Measurements from ENCODE around the gene TMEM143. TPM values are rescaled to one million over a fixed set of nuclear protein-coding genes. Genes with fewer than 3 reads are reported as not detected.

Gene TMEM143
- total RNA-seq, 1 experiment from 2014 or later: 24.8 TPM

- no peak for TF ChIP-seq EZH2 (IDR thresholded peaks at IDR 0.05; ENCODE audit: low read depth)
- TF ChIP-seq, protein P1, sequence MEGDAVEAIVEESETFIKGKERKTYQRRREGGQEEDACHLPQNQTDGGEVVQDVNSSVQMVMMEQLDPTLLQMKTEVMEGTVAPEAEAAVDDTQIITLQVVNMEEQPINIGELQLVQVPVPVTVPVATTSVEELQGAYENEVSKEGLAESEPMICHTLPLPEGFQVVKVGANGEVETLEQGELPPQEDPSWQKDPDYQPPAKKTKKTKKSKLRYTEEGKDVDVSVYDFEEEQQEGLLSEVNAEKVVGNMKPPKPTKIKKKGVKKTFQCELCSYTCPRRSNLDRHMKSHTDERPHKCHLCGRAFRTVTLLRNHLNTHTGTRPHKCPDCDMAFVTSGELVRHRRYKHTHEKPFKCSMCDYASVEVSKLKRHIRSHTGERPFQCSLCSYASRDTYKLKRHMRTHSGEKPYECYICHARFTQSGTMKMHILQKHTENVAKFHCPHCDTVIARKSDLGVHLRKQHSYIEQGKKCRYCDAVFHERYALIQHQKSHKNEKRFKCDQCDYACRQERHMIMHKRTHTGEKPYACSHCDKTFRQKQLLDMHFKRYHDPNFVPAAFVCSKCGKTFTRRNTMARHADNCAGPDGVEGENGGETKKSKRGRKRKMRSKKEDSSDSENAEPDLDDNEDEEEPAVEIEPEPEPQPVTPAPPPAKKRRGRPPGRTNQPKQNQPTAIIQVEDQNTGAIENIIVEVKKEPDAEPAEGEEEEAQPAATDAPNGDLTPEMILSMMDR (conservative IDR thresholded peaks at IDR 0.05): no peak
- DNase-seq: no peak
- no peaks in the 10 kb centered on the region for H3K9me2 ChIP-seq (ENCODE audit: insufficient read depth)
- H3K4me3 ChIP-seq: peak overlapping the region; percentile 12; the same call in 1 of the 2 replicates
- peaks cover 40% of the 10 kb centered on the region for H3F3A ChIP-seq (ENCODE audit: insufficient read depth, low read depth)
- ChIA-PET POLR2A (ENCODE audit: unreplicated experiment) (interaction anchor here (0.6 to 1.2 kb wide), 6 partner anchors 11 to 275 kb away, joined by 3 to 25 read pairs (median 4); partner anchors contain the start of genes SYNGR4 and TMEM143), CTCF (interaction anchor here (0.6 to 2.3 kb wide), 7 partner anchors 11 to 252 kb away, joined by 3 to 30 read pairs (median 12); partner anchors contain the start of genes KDELR1, SYNGR4 and TMEM143)
- BruUV-seq (replicated peaks): TSS peak; percentile 46
- intact Hi-C loops (cut with micrococcal nuclease; ENCODE audit: unreplicated experiment): loop anchor here (5.0 kb wide), 1 partner anchor 40 kb away; no protein-coding TSS in a partner anchor
- no peaks in the 10 kb centered on the region for H3K9me3 ChIP-seq (ENCODE audit: insufficient read depth, low read depth)
- peak overlapping the region; percentile 87 for H3K4me2 ChIP-seq
- H3K4me1 ChIP-seq (replicated peaks; ENCODE audit: insufficient read depth): peaks cover 16% of the 10 kb centered on the region
- no peaks in the 10 kb centered on the region for H3K36me3 ChIP-seq (ENCODE audit: low read depth)
- H4K20me1 ChIP-seq (ENCODE audit: insufficient read depth): no peaks in the 10 kb centered on the region
- 0 out of 2 replicates have a peak overlapping the region, but pooled peaks have one; percentile 0 for H3K27ac ChIP-seq
- H2AFZ ChIP-seq: no peak overlapping the region
- no peaks in the 10 kb centered on the region for H3K27me3 ChIP-seq (ENCODE audit: insufficient read depth, low read depth)
- no peaks in the 10 kb centered on the region for H3K79me2 ChIP-seq (ENCODE audit: low read depth)
Observed at GRCh38 chr19:48332351-48332661, 31.4 kb downstream of the TMEM143 start.

DNA sequence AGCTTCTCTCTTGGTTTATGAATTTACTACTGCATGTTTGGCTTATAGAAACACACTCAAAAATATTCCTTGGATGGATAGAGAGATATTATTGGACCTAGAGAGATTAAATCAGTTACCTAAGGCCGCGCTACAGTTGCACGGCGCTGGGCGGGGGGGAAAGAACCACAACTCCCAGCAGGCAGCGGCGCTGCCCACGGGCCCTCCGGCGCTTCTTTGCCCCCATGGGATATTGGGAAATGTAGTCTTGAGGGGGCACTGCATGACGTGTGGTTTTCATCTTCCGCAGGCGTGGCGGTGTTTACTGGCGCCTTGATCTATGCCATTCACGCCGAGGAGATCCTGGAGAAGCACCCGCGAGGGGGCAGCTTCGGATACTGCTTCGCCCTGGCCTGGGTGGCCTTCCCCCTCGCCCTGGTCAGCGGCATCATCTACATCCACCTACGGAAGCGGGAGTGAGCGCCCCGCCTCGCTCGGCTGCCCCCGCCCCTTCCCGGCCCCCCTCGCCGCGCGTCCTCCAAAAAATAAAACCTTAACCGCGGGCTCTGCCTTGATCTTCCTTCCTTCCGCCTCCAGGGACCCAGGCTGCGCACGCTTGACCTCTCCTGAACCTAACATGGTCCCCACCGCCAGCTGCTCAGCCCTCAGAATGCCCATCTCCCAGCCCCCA, 33.6 kb downstream of the TMEM143 start:
- Histone ChIP-seq H3F3A (ENCODE audit: insufficient read depth, low read depth) (peaks cover 52% of the 10 kb centered on the region), H3K4me3 (no peak overlapping the region), H3K36me3 (ENCODE audit: low read depth) (no peaks in the 10 kb centered on the region), H4K20me1 (ENCODE audit: insufficient read depth) (no peaks in the 10 kb centered on the region), H3K9me2 (ENCODE audit: insufficient read depth) (no peaks in the 10 kb centered on the region), H3K79me2 (ENCODE audit: low read depth) (no peaks in the 10 kb centered on the region), H3K27me3 (ENCODE audit: insufficient read depth, low read depth) (no peaks in the 10 kb centered on the region), H3K4me1 (replicated peaks; ENCODE audit: insufficient read depth) (peaks cover 29% of the 10 kb centered on the region), H2AFZ (no peak overlapping the region), H3K4me2 (no peak overlapping the region), H3K9me3 (ENCODE audit: insufficient read depth, low read depth) (no peaks in the 10 kb centered on the region), H3K27ac (no peak overlapping the region)
- no peak for DNase-seq
- no TSS peak for BruUV-seq (replicated peaks)
- no peak for TF ChIP-seq EZH2 (IDR thresholded peaks at IDR 0.05; ENCODE audit: low read depth)
- TF ChIP-seq, protein P1 (conservative IDR thresholded peaks at IDR 0.05): no peak
- CTCF ChIA-PET: no interaction called here
- intact Hi-C loops (cut with micrococcal nuclease; ENCODE audit: unreplicated experiment): loop anchor here (5.0 kb wide), 1 partner anchor 38 kb away; no protein-coding TSS in a partner anchor
- POLR2A ChIA-PET (ENCODE audit: unreplicated experiment): interaction anchor here (0.7 kb wide), 1 partner anchor 9 kb away, joined by 14 read pairs; no protein-coding TSS in a partner anchor

GRCh38 chr19:48329167-48329891, 34.4 kb downstream of the TMEM143 start:
- Histone ChIP-seq H3K4me3 (no peak overlapping the region), H3K9me2 (ENCODE audit: insufficient read depth) (no peaks in the 10 kb centered on the region), H4K20me1 (ENCODE audit: insufficient read depth) (no peaks in the 10 kb centered on the region), H3K36me3 (ENCODE audit: low read depth) (no peaks in the 10 kb centered on the region), H3K9me3 (ENCODE audit: insufficient read depth, low read depth) (no peaks in the 10 kb centered on the region), H3K4me1 (replicated peaks; ENCODE audit: insufficient read depth) (peaks cover 35% of the 10 kb centered on the region), H3K27ac (no peak overlapping the region), H3K27me3 (ENCODE audit: insufficient read depth, low read depth) (no peaks in the 10 kb centered on the region), H2AFZ (no peak overlapping the region), H3K4me2 (no peak overlapping the region), H3K79me2 (ENCODE audit: low read depth) (no peaks in the 10 kb centered on the region), H3F3A (ENCODE audit: insufficient read depth, low read depth) (peaks cover 44% of the 10 kb centered on the region)
- intact Hi-C loops (cut with micrococcal nuclease; ENCODE audit: unreplicated experiment): no loop called here
- ChIA-PET POLR2A (ENCODE audit: unreplicated experiment) (interaction anchor here (0.7 kb wide), 1 partner anchor 173 kb away, joined by 3 read pairs; no protein-coding TSS in a partner anchor), CTCF (no interaction called here)
- TF ChIP-seq EZH2 (IDR thresholded peaks at IDR 0.05; ENCODE audit: low read depth): no peak
- TF ChIP-seq, protein P1 (conservative IDR thresholded peaks at IDR 0.05): no peak
- DNase-seq: no peak
- no TSS peak for BruUV-seq (replicated peaks)
